Bone marrow (tissue), 2 donors: ENCODE data around the gene ANTXR1.
A peak's percentile ranks its signal among the peaks of the same experiment; 100 is the strongest.

Experiments
- DNase-seq, 2 donors: peaks; one replicate each; lab custom pipeline; 2025; lab: John Stamatoyannopoulos, UW

The ANTXR1 gene

DNA sequence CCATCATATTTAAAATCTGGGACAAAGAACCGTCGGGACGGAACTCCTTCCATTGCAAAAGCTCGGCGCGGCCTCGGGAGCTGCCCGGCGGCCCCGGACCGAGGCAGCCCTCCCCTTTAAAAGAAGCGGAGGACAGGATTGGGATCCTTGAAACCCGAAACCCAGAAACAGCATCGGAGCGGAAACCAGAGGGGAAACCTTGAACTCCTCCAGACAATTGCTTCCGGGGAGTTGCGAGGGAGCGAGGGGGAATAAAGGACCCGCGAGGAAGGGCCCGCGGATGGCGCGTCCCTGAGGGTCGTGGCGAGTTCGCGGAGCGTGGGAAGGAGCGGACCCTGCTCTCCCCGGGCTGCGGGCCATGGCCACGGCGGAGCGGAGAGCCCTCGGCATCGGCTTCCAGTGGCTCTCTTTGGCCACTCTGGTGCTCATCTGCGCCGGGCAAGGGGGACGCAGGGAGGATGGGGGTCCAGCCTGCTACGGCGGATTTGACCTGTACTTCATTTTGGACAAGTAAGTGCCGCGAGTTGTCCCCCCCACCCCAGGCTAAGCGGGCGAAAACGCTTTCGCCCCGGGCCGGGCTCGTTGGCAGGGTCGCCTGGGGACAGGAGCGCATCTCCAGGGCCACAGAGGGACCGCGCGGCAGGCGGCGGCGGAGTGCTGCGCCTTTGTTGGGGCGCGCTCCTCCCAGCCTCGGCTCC is at the start of gene ANTXR1:
ANTXR1 (plus strand) TSS at position 38 of the 698 bp plus-strand sequence; CDS start at position 359, 321 bp downstream.
- DNase-seq: peak in 1 of 2 donors; percentile 12

DNA sequence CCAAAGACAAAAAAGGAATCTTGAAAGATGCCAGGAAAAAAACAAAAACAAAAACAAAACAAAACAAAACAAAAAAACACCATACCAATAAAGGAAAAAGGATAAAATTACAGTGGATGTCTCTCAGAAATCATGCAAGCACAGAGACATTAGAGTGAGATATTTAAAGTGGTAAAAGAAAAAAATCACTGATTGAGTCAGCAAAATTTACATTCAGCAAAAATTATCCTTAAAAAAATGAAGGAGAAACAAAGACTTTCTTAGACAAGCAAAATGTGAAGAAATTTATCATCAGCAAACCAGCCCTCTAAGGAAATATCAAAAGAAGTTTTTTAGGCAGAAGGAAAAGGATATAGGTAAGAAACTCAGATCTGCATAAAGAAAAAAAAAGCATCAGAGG is 48.7 kb upstream of the ANTXR1 start:
- DNase-seq: no peak

DNA sequence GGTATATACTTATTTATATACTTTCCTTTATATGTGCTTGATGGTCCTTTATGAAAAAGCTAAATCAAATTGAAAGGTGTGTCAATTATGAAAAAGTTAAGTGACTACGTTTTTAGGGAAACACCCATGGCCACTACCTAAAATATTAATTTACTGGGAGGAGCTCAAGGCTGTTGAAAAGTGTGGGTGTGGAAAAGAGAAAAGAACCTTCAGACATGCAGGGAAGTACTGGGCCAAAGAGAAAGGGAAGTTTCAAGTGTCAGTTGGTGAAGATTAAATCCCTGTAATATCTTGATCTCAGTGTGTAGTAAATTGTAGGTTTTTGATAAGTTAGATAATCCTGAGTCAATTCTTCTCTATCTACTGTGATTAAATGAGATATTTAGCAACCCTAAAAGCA is 44.8 kb upstream of the ANTXR1 start:
- DNase-seq: no peak

DNA sequence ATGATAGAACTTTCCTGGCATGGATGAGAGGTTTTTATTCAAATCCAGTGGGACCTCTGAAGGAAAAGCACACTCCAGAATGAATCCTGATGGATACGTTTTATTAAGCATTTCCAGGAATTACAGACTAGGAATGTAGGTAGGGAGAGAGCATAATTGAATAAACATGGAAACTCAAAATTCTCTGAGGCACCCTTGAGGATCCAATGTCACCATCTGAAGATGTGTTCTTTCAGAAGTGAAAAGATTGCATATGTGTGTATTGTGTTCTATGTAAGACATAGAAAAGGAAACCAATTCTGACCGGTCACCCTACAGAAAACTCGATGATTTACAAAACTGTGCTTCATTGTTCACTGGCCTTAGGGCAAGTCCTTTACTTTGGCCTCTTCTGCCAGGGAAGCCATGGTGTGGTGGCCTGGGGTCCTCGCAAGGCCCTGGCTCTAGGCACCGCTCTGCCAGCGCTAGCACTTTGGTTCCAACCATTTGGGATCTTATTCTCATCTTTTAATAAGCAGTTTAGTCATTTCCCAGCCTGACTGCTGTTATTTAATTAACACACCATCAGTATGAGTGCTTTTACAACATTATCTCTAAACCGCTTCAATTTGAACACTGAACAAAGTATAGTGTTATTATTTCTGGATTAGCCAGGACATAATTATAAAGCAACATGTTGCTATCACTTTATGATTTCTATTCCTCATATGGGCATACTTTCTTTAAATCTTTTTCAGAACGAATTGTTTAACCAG is 43.1 kb upstream of the ANTXR1 start:
- DNase-seq: no peak

DNA sequence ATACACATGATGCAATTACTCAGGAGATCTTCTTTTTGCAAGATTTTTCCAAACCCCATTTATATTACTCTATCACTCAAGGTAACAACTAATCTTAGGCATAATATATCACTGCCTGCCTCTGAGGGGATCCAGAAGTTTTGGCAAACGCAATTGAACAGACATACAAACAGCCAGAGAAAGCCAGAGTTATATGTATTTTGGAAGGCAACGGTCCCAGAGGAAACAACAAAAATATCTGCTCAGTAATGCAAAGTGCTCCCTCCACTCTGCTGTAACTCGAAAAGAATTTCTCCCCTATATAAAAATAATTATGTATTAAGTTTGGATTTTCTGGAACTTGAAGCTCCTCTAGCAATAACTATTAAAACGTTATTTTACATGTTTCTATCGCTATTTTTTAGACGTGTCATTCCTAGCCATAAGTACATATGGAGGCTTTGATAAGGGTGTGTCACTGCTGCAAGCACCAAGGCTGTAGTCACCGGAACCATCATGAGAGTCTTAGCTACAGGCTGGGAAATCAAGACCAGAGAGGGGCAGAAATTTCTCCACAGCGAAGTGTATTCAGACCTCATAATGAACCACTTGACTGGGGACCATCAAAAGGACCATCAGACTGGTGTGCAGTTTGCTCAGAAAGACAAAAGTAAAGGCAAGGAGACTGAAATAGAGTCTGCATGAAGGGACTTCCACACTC is 42.3 kb upstream of the ANTXR1 start:
- DNase-seq: no peak

DNA sequence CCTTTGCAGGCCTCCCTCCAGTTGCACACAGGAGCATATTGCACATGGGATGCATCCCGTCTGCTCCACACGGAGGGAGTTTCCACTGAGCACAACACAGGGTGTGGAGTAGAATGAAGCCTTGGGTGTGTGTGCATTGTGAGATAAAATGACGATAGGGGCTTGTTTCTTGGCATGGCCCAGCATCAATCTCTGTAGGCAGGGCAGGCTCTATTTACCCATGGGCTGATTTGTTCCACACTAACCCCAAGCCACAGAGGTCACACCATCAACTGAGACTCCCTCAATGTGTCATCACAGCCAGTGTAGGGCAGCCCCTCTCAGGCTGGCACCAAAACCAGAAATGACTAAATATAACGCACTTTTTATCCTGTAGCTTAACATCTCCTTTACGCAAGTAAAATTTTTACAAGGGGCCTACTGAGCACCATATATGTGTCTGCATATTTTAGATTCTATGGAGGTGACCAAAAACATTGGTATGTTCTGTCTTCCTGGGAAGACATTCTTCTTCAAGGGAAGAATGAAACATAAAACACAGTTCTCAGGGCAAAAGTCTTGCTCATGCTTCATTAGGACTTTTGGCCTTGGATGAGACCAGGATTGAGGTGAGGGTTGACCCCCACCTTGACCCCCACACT is 41.3 kb upstream of the ANTXR1 start:
- DNase-seq: no peak

DNA sequence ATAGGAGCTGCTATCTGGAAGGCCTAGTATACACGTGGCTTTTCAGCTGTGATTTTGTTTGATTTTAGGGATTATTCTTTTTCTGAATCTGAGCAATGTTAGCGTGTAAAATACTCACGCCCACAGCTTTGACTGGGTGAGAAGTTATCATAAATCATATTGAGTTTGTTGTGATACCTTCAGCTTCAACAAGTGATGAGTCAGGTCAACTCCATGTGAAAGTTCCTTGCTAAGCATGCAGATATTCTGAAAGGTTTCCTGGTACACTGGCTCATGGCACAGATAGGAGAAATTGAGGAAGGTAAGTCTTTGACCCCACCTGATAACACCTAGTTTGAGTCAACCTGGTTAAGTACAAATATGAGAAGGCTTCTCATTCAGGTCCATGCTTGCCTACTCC is 38.7 kb upstream of the ANTXR1 start, which contains the start of gene GKN1:
GKN1 (plus strand) TSS at position 386 of the 400 bp plus-strand sequence. CDS start 42 bp downstream, outside the sequence.
- no peak for DNase-seq

DNA sequence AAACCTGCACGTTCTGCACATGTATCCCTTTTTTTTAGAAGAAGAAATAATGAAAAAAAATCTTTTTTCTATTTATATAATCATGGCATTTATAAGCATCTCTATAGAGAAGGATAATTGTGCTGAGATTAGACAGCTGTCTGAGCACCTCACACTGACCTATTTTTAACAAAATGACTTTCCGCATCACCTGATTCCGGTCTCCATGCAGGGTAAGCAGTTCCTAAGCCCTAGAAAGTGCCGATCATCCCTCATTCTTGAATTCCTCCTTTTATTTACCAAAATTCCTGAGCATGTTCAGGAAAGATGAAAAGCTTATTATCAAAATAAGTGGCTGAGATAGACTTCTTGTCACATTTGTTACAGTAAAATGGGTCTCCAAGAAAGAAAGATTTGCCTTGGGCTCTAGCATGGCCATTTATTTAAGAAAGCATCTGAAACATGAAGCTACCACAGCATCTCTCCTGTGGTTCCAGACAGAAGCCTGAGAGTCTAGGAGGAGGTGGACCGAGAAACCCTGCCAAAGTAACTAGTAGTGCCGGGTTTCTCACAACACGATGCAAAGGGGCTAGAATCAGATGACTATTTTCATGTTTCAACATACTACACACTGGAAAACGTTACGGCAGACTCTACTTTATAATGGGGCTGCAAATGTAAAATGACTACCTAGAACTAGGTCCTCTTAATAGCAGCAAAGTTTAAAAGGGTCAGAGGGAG is 37.9 kb upstream of the ANTXR1 start:
- DNase-seq: no peak

DNA sequence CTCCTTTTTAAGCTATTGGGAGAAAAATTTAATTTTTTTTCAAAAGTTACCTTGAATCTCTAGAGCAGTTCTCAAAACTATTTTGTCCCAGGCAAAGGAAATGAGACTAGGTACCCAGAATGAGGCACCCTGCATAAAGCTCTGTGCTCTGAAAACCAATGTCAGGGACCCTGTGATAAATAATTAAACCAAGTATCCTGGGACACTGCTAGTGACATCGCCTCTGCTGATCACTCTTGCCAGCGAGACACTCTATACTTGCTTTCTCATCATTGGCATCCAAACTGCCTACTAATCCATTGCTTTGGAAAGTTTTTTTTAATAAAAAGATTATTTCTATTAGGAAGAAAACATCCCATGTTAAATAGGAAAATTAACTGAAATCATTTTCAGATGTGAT is 37.1 kb upstream of the ANTXR1 start:
- DNase-seq: no peak

DNA sequence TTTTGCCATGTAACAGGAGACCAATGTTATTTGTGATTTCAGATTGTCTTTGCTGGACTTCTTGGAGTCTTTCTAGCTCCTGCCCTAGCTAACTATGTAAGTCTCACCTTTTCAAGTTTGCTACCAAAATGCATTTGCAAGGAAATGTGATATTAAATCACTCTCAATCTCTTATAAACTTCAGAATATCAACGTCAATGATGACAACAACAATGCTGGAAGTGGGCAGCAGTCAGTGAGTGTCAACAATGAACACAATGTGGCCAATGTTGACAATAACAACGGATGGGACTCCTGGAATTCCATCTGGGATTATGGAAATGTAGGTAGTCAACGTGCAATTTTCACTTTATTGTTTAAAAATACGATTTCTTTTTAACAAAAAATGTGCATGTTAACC is 35.5 kb upstream of the ANTXR1 start:
- no peak for DNase-seq

DNA sequence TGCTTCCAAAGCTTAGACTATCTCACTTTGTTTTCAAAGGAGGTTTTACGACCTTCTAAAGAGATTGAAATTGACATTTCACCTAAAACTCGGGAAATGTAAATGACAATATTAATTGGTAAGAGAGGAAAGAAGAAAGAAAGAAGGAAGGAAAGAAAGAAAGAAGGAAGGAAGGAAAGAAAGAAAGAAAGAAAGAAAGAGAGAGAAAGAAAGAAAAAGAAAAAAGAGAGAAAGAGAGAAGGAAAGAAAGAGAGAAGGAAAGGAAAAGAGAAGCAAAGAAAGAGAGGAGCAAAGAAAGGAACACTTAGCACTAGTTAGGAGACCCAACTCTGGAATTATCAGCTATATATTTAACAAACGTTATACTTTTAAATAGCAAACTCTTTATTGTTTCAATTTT is 34.9 kb upstream of the ANTXR1 start:
- no peak for DNase-seq

DNA sequence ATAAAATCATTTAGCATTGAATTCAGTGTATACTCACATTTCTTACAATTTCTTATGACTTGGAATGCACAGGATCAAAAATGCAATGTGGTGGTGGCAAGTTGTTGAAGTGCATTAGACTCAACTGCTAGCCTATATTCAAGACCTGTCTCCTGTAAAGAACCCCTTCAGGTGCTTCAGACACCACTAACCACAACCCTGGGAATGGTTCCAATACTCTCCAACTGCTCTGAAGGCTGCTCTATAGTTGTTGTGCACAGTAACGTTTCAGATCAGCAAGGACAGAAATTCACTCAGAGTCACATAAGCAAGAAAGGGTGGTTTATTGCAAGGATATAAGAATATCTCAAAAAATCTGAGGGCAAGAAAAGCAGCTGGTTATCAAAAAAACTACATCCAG is 32.0 kb upstream of the ANTXR1 start:
- no peak for DNase-seq

DNA sequence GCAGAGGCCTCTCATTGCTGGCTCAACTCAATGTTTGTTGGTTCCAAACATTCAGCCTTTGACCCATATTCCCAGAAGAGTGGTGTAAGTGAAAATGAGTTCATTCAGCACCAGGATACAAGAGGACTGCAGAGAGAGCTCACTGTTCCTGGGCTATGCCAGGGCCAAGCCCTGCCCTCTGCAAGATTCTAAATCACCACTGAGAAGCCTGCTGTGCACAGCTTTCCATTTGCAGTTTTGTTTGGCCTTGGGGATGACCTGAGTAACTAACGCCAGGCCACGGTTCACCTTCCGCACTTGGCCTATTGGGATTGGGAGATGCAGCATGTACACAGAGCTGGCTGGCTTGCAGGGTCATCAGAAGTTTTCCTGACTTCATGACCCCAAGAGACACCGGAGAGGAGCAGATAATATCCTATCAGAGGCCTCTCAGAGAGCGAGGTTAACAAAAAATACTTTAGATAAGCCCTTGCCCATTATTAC is 25.9 kb upstream of the ANTXR1 start:
- DNase-seq: no peak

DNA sequence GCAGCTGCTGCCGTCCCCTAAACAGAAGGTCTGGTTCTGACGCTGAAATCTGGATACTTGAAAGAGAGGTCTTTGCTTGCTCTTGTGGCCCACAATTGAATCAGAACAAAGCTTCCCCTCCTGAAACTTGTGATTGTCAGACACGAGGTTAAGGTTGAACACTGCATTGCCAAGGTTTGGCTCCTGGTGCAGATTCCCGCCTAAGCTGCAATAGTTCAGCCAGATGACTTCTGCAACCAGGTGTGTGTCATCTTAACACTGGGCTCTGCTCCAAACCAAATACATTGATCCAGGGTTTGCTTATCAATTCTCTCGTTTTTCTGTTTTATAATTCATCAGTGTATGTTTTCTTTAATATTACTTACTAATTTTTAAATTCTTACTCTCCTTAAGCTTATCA is 23.9 kb upstream of the ANTXR1 start:
- DNase-seq: no peak

DNA sequence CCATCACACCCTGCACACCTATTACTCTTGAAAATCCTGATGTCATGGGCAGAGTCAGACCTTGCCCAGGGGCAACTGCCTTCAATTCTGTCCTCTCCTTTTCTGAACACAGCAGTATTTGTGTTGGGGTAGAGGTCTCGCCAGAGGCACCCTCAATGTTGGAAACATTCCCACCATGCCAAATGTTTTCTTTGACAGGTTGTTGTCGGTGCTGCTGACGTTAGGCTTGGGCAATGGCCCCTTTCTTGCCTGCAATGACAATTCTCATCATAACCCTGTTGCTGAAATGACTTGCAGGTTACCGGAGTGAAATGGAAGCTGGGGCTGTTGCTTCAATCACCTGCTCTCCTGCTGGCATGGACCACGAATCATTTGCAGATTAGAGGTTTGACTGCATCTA is 20.6 kb upstream of the ANTXR1 start:
- no peak for DNase-seq

DNA sequence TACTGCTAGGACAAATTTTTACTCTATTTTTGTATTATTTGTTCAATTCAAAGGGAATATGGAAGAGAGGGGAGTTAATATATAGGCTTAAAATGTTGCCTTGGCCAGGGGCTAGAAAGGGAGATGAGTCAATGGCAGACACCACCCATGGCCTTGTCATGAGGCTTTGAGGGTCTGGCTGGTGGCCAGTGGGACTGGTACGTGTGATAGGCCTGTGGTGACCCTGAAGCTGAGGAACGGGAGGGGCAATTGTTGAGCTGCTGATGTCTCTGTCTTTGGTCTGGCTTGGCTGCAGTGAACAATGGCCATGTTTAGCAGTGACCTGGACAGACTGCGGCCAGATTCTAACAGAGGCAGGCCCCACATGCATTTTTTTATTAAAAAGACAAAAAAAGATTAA is 20.0 kb upstream of the ANTXR1 start:
- no peak for DNase-seq

DNA sequence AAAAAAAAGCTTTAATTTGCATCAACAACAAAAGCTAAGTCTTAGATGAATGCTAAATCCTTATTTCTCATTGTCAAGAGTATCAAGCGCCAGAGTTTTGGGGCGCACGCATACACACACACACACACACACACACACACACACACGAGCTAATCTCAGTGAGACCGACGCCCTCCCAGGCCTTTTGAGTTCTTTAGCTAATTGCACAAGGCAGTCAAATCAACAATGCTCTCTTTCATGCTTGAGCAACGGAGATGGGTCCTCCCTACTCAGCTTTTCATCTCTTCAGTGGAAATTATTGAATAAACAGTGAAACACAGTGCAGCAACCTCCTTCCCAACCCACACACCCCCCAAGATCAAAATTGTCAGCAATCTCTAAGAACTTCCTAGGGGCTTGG is 19.3 kb upstream of the ANTXR1 start:
- DNase-seq: no peak

DNA sequence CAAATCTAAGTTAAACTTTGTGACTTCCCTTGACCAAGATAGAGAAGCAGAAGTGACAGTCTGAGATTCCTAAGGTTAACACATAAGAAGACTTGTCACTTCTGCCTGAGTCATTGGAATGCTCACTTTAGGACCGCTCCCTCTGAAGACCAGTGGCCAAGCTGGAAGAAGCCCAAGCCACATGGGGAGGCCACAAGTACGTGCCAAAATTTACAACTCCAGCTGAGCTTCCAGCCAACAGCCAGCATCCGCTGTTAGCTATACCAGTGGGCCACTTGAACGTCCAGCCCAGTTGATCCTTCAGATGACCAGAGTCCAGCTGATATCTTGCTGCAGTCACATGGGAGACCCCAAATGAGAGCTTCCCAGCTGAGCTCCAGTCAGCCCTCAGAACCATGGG is 18.1 kb upstream of the ANTXR1 start:
- DNase-seq: no peak

DNA sequence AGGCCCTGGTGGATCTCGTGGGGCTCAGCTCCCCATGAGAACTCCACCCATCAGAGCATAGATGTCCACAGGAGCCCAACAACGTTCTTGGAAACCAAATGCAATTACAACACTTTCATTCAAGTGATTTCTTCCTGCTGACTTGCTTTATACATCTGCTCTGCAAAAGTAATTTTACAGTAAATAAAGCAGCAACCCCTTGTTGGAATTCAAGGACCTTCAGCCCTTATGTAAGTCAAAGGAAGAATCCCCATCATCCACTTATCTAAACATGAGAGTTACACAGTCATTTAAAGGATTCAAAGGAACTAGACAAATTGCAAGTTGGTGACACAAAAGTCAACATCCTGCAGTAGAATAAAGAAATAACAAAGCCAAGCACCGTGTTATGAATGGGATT is 17.1 kb upstream of the ANTXR1 start:
- DNase-seq: no peak

DNA sequence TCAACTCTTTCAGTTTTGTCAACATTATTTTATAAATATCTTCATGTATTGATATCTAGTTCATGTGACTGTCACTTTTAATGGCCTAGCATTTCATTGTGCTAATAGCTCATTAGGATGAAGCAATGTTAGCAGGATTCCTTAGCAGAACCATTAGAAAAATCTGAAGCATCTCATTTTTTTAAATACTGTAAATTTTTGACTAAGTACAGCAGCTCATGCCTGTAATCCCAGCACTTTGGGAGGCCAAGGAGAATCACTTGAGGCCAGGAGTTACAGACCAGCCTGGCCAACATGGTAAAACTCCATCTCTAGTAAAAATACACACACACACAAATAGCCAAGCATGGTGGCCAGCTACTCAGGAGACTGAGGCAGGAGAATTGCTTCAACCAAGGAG is 15.6 kb upstream of the ANTXR1 start:
- DNase-seq: no peak

DNA sequence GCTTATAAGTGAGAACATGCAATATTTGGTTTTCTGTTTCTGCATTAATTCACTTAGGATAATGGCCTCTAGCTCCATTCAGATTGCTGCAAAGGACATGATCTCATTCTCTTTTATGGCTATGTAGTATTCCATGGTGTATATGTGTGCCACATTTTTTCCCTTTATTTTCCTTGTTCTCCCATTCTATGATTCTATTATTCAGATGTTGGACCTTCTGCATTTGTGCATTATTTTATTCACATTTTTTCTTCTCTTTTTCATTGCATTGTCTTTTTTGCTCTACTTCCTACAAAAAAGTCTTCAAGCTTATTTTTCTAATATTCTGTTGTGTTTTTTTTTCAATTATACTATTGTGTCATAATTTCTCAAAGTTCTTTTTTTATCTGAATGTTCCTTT is 11.1 kb upstream of the ANTXR1 start:
- DNase-seq: no peak

DNA sequence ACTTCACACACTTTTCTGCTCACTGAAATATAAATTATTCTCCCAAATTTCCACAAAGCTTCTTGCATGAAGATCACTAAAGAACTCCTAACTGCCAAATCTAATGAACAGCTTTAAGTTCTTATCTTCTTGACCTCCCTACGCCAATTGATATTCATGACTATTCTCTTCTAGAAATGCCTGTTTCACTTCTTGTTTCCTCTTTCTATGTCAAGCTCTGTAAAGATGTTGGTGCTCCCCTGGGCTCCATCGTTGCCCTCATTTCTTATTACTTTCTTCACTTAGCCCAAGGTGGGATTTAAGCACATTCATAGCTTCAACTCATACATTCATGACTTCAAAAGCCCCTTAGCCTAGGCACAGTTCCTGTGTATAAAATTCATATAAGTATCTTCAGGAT is 9.2 kb upstream of the ANTXR1 start:
- DNase-seq: no peak
